NCI-H1417 (cell line): ENCODE results near the gene GRIN2B.
A peak's percentile ranks its signal among the peaks of the same experiment; 100 is the strongest.

Experiments
- DNase-seq, 3 experiments: peaks; one replicate each; lab custom pipeline; 2025; lab: John Stamatoyannopoulos, UW

The GRIN2B gene

DNA sequence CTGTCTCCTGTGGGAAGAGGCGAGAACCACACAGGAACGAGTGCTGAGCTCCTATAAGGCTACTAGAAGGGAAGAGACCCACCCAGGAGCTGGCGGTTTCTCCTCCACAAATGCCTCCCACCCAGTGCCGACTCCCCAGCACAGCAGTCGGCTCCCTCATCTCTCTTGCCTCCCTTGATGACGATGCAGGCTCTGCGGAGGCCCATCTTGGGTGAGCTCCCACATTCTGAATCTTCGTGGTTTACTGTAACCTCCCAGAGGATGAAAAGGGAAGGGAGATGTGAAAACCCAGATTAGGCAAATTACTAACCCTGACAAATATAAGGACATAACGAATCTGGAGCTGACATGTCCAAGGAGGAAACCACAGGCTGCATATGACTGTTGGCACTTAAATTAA is 23.8 kb downstream of the GRIN2B start:
- no peak for DNase-seq

DNA sequence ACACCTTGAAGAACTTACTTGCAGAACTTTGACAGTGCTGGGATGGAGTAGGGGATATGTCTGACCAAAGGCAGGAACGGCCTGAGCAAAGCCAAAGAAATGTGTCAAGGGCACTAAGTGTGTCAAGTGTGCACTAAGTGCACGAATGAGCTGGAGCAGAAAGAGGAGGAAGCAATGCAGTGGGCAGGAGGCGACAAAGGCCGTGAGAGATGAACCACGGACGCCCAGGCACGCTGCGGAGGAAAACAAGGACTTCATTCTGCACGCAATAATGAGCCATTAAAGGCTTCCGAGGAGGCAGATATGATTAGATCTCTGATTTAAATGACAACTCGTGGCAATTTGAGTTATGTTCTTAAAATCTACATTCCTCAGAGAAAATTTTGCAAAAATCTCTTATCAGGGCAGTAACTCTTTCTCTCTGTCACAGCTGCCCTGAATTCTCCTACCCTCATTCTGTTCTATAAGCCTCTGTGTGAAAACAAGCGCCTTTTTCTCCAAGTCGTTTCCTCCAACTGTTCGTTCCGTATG is 25.3 kb downstream of the GRIN2B start:
- no peak for DNase-seq

DNA sequence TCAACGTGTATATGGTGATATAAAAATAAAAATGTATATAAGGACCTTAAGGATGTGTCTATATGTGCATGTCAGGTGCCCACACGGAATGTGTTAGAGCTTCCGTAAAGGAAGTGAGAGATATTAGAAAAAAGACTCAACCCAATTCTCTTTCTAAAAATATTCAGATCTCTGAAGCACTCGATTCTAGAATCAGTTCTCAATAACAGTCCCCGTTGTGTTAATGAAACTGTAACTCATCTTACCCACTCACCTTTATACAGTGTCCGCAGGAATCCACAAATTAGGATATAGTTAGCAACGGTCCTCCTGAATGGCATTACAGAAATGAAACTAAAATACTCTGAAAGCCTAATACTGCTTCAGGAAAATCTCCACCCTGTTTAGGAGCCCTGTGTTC is 29.3 kb downstream of the GRIN2B start:
- no peak for DNase-seq

DNA sequence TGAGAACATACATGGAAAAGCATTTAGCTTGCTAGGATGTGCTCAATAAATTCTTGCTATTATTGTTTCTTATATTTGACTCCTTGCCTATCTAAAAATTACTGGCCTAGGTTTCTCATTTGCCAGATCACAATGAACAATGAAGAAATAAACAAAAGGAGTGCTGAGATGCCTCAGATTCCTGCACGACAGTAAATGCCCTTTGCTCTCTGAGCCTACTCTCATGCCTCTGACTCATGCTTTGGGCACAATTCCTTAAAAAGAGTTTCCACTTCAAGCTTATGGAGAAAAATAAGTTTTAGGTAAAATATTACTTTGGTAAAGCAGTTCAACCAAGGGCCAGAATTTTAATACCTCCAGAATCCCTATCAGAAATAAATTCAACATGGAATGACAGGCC is 30.9 kb downstream of the GRIN2B start:
- DNase-seq: no peak

DNA sequence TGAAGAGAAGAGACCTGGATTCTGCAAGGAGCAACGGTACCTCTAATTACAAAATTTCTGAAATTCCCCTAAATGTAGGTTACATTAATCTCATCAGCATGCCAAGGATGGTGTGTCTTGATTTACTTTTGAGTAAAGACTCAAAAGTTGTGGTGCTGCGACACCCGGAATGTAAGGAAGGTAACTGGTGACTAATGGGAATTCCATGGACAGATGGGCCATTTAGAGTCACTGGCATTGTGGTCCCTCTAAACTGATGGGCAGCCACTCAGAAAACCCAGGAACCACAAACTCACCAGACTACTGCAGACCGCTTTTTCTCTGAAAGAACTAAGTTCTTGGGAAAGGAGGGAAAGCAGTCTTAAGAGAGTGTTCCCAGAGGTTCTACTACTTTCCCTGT is 32.8 kb downstream of the GRIN2B start:
- no peak for DNase-seq

DNA sequence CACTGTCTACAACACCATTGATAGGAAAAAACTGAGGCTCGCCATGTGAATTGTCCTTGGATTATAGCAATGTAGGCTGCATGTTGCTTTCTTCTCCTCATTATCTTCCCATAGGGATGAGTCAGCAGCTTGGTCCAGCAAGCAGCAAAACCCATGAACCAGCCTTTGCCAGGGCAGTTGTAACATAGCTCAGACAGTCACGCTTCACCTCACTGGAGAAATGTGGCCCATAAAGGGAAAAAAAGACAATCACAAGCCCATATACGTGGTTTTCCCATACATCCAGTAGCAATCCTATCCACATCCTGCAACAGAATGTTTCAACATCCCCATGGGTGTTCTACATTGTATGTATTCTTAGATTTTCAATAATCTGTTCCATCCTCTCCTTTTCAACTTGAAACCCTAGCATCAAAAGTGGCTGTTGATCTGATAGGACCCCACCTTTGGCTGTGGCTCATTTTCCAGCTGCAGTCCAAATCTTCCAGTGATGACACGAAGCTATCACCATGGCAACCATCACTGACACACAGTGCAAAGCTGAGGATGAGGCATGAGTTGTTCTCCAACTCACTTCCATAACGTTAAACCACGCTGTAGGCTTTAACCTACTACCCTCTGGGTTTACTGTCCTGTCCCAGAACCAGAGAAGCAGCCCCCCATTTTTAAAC is 34.0 kb downstream of the GRIN2B start:
- peak in 2 of 3 experiments; percentile 10 to 44 for DNase-seq

DNA sequence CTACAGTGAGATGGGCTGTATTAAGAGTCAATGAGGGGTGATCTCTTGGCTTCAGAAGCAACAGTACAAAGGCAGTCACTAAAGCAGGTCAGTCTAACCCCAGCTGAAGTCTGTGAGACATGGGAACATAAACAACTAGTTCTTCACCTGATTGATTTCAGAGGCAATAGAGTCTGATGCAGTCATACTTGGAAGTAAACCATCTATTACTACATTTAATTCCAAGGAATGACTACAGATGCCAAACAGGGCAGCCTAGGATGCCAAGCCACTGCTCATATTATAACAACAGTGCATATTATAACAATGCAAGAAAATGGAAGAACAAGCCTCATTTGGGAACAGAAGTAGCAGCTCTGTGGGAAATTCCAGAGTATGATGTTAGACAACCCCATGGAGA is 35.8 kb downstream of the GRIN2B start:
- DNase-seq: no peak

DNA sequence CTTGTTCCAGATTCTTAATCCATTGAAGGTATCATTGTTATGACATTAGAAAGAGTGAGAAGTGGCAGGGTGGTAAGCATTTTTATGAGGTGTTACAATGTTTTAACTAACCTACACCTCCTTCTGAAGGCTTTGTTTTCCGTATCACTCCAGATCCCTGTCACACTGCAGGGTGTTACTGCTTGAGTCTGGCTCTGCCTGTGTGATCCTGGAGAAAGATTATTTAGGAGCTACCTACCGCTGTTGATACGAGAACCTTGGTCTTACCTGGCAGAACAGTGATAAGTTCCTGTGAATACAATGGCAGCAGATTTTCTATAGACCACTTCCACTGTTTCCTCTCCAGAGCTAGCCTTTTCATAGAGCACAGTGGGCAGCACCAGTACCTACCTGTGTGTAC is 36.2 kb downstream of the GRIN2B start:
- DNase-seq: no peak

DNA sequence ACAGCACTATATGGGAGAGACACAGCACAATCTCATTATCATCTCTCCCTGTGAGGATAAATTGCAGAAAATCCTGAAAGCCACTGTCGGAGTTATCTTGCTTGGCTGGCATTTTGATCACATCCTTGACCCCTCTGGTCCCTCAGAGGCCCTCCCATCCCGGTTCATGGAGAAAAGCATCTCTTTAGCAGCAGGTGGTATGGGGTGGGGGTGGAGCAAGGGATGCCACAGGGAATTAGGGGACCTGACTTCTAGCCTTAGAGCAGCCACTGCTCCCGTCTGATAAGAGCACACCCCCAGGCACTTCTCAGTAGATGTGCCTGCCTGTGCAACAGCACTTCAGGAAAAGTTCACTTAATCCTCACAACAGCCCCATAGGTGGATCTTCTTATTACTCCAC is 38.6 kb downstream of the GRIN2B start:
- peak in 2 of 3 experiments; percentile 9 to 35 for DNase-seq

DNA sequence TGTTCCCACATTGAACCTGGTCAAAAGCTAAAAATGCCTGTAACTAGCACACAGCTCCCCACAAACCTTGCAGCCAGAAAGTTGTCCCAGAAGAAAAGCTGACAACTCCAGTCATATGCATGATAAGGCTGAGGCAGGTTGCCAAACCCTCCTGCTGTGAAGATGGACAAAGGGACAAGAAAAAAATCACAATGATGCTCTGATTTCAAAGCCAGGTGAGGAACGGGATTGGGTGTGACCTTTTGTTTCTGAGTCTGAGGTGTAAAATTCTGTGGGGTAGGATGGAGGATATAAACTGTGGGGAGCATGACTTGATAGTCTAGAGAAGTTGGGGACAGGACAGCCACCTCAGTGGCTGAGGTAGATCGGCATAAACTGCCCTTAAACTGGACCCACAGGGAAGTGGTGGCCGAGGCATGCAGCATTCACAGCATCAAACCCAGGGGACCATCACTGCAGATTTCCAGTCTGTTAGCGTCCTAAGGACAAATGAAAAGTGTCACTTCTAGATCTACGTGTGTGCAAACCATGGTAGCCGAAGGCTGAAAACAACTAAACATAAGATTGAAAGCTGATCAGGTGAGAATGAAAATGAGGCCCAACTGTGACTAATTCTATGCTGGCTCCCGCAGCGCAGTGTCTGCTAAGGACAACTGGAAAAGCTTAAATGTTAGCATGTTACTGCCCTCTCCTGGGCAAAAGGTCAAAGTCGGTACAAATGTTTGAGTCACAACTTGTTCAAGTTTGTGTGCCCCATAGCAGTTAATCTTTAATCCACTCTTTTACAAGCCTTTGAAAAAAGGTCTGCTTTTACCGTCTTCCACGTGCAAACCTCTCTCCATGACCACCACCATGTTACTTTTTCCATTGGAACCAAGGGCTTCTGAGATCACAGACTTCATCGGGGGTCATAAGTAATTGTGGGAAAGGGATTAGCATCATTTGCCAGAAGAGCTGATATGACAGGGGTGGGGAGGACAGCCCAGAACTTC is 39.8 kb downstream of the GRIN2B start:
- DNase-seq: peak; percentile 54 to 95 (median 80)

DNA sequence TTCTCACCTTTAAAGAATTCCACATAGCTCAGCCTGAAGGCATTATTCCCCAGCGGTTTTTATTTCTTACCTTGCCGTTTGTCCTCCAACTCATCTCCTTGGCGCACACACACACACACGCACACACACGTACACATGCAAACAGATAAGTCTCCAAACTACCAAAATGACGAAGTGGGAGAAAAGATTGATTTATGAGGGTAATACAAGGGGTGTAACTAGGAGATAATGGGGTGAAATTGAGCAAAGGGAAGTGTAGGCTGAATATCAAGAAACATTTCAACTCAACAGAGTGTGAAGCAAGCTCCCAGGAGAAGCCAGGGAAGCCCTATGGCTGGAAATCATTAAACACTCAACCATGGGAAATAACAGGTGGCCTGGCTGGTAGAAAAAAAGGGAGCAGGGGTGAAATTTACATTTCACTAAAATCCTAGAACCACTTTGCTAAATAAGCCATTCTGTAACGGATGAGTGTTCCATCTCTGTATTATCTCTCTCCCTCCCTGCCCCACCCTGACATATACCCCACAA is 41.0 kb downstream of the GRIN2B start:
- peak in 2 of 3 experiments; percentile 28 to 55 for DNase-seq

DNA sequence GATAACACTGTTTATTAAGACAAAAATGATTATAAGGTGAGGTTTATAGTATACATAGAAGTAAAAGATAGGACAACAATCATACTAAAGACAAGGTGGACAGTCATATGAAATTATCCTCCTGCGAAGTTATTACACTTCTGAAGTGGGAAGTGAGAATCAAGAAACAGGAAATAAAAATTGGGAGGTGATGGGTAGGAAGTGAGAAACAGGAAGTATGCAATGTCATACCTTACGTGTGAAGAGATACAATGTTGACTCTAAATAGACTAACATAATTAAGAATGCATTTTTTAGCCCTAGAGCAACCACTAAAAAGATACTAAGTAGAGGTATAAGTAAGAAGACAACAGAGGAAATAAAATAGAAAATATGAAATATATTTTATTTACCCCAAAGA is 43.7 kb downstream of the GRIN2B start:
- no peak for DNase-seq

DNA sequence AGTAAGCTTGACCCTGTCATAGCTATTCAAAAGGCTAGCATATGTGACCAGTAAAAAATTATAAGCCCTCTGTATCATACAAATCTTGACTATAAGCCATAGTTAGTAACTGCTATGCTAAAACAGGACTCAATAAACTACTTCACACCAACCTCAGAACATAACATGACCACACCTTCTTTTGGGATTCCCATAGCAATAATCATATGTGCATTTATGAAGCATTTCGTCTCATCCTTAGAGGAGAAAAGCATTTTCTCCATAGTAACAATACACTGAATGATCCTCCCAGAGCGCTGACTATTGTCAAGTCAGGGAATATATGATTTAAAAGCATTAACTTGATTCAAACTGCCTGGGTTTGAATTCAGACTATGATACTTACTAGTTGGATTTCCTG is 46.2 kb downstream of the GRIN2B start:
- DNase-seq: no peak
